ENCODE measurements around the gene NR5A1. TPM values are rescaled to one million over a fixed set of nuclear protein-coding genes. Genes with fewer than 3 reads are reported as not detected.

The NR5A1 gene
- total RNA-seq, 2 experiments from 2014 or later, result not detected

GRCh38 chr9:124454296-124454695 lies 52.9 kb downstream of the NR5A1 start:
- Mint-ChIP-seq H3K27ac (no peak overlapping the region), H3K9me3 (no peaks in the 10 kb centered on the region), H3K27me3 (peaks cover 28% of the 10 kb centered on the region), H3K4me1 (no peaks in the 10 kb centered on the region), H3K4me3 (no peak overlapping the region), H3K36me3 (ENCODE audit: low read depth) (no peaks in the 10 kb centered on the region)
- POLR2A ChIA-PET, result interaction anchor here (0.6 kb wide), 1 partner anchor 1109 kb away, joined by 3 read pairs; no protein-coding TSS in a partner anchor
- no peak for DNase-seq
- CTCF ChIA-PET, result interaction anchor here (0.8 to 1.2 kb wide), 2 partner anchors 9 to 13 kb away, joined by 3 read pairs; no protein-coding TSS in a partner anchor

- DNase-seq, result no peak
- Mint-ChIP-seq H3K27me3 (peaks cover 30% of the 10 kb centered on the region), H3K4me1 (no peaks in the 10 kb centered on the region), H3K36me3 (ENCODE audit: low read depth) (no peaks in the 10 kb centered on the region), H3K27ac (no peak overlapping the region), H3K9me3 (no peaks in the 10 kb centered on the region), H3K4me3 (no peak overlapping the region)
- CTCF ChIA-PET, result interaction anchor here (0.8 kb wide), 1 partner anchor 9 kb away, joined by 3 read pairs; no protein-coding TSS in a partner anchor
- POLR2A ChIA-PET, result interaction anchor here (0.6 kb wide), 1 partner anchor 1109 kb away, joined by 3 read pairs; no protein-coding TSS in a partner anchor
Observed at GRCh38 chr9:124453586-124454191, 53.5 kb downstream of the NR5A1 start.

- CTCF ChIA-PET, result no interaction called here
- DNase-seq, result no peak
Observed at GRCh38 chr9:124452841-124453585, 54.2 kb downstream of the NR5A1 start.

GRCh38 chr9:124452326-124452725 lies 54.9 kb downstream of the NR5A1 start:
- no peaks in the 10 kb centered on the region for H3K4me1 Mint-ChIP-seq
- H3K27me3 Mint-ChIP-seq, result peaks cover 32% of the 10 kb centered on the region
- no peak for DNase-seq
- no peak overlapping the region for H3K4me3 Mint-ChIP-seq
- ChIA-PET CTCF (interaction anchor here (0.6 kb wide), 1 partner anchor 164 kb away, joined by 6 read pairs; no protein-coding TSS in a partner anchor), POLR2A (no interaction called here)
- no peaks in the 10 kb centered on the region for H3K9me3 Mint-ChIP-seq
- H3K27ac Mint-ChIP-seq, result no peak overlapping the region
- no peaks in the 10 kb centered on the region for H3K36me3 Mint-ChIP-seq (ENCODE audit: low read depth)

More at GRCh38 chr9:124452841-124453585, 54.2 kb downstream of the NR5A1 start:
- no peaks in the 10 kb centered on the region for H3K36me3 Mint-ChIP-seq (ENCODE audit: low read depth)
- H3K4me1 Mint-ChIP-seq, result no peaks in the 10 kb centered on the region
- H3K27me3 Mint-ChIP-seq, result peaks cover 32% of the 10 kb centered on the region
- no peak overlapping the region for H3K27ac Mint-ChIP-seq
- H3K4me3 Mint-ChIP-seq, result no peak overlapping the region
- H3K9me3 Mint-ChIP-seq, result no peaks in the 10 kb centered on the region
- POLR2A ChIA-PET, result no interaction called here

- peaks cover 32% of the 10 kb centered on the region for H3K27me3 Mint-ChIP-seq
- DNase-seq, result no peak
- no peaks in the 10 kb centered on the region for H3K9me3 Mint-ChIP-seq
- no peaks in the 10 kb centered on the region for H3K4me1 Mint-ChIP-seq
- no peak overlapping the region for H3K4me3 Mint-ChIP-seq
- H3K36me3 Mint-ChIP-seq (ENCODE audit: low read depth), result no peaks in the 10 kb centered on the region
- CTCF ChIA-PET, result no interaction called here
- no peak overlapping the region for H3K27ac Mint-ChIP-seq
- POLR2A ChIA-PET, result interaction anchor here (0.7 kb wide), 1 partner anchor 36 kb away, joined by 4 read pairs; the partner anchor contains the start of gene PSMB7
Observed at GRCh38 chr9:124450931-124451661, 56.1 kb downstream of the NR5A1 start.

GRCh38 chr9:124450241-124450924 lies 56.8 kb downstream of the NR5A1 start, which contains the start of gene ADGRD2:
Gene ADGRD2, plus strand, starts transcription at chr9:124450451. Its CDS starts 1,216 bp downstream, at chr9:124451667.
- DNase-seq, result no peak
- Mint-ChIP-seq H3K27me3 (peaks cover 32% of the 10 kb centered on the region), H3K4me1 (no peaks in the 10 kb centered on the region), H3K27ac (no peak within 1 kb of the TSS), H3K4me3 (no peak within 1 kb of the TSS), H3K36me3 (ENCODE audit: low read depth) (no peaks in the 10 kb centered on the region), H3K9me3 (no peaks in the 10 kb centered on the region)
- CTCF ChIA-PET, result no interaction called here
- POLR2A ChIA-PET, result no interaction called here

GRCh38 chr9:124449381-124450151 lies 57.6 kb downstream of the NR5A1 start:
- CTCF ChIA-PET, result no interaction called here
- Mint-ChIP-seq H3K36me3 (ENCODE audit: low read depth) (no peaks in the 10 kb centered on the region), H3K27ac (no peak overlapping the region), H3K27me3 (peaks cover 31% of the 10 kb centered on the region), H3K4me1 (no peaks in the 10 kb centered on the region), H3K9me3 (no peaks in the 10 kb centered on the region), H3K4me3 (no peak overlapping the region)
- POLR2A ChIA-PET, result no interaction called here
- DNase-seq, result no peak

GRCh38 chr9:124448019-124448418 lies 59.2 kb downstream of the NR5A1 start:
- POLR2A ChIA-PET, result no interaction called here
- no peaks in the 10 kb centered on the region for H3K4me1 Mint-ChIP-seq

GRCh38 chr9:124447297-124447661 lies 59.9 kb downstream of the NR5A1 start:
- H3K9me3 Mint-ChIP-seq, result no peaks in the 10 kb centered on the region
- CTCF ChIA-PET, result no interaction called here

More at GRCh38 chr9:124448019-124448418, 59.2 kb downstream of the NR5A1 start:
- no peaks in the 10 kb centered on the region for H3K9me3 Mint-ChIP-seq
- CTCF ChIA-PET, result no interaction called here
- peaks cover 34% of the 10 kb centered on the region for H3K27me3 Mint-ChIP-seq
- H3K27ac Mint-ChIP-seq, result no peak overlapping the region
- H3K4me3 Mint-ChIP-seq, result no peak overlapping the region
- no peak for DNase-seq
- H3K36me3 Mint-ChIP-seq (ENCODE audit: low read depth), result no peaks in the 10 kb centered on the region

GRCh38 chr9:124444166-124444565 lies 63.0 kb downstream of the NR5A1 start:
- no peak overlapping the region for H3K4me3 Mint-ChIP-seq
- H3K27me3 Mint-ChIP-seq, result peaks cover 30% of the 10 kb centered on the region
- POLR2A ChIA-PET, result no interaction called here
- no peak overlapping the region for H3K27ac Mint-ChIP-seq
- no peaks in the 10 kb centered on the region for H3K36me3 Mint-ChIP-seq (ENCODE audit: low read depth)
- CTCF ChIA-PET, result interaction anchor here (0.6 kb wide), 1 partner anchor 568 kb away, joined by 4 read pairs; no protein-coding TSS in a partner anchor
- H3K4me1 Mint-ChIP-seq, result no peaks in the 10 kb centered on the region
- no peak for DNase-seq
- no peaks in the 10 kb centered on the region for H3K9me3 Mint-ChIP-seq

More at GRCh38 chr9:124447297-124447661, 59.9 kb downstream of the NR5A1 start:
- no peak for DNase-seq
- POLR2A ChIA-PET, result no interaction called here
- no peak overlapping the region for H3K4me3 Mint-ChIP-seq
- H3K27ac Mint-ChIP-seq, result no peak overlapping the region
- peaks cover 37% of the 10 kb centered on the region for H3K27me3 Mint-ChIP-seq
- H3K36me3 Mint-ChIP-seq (ENCODE audit: low read depth), result no peaks in the 10 kb centered on the region
- H3K4me1 Mint-ChIP-seq, result no peaks in the 10 kb centered on the region

- H3K9me3 Mint-ChIP-seq, result no peaks in the 10 kb centered on the region
- no peak overlapping the region for H3K27ac Mint-ChIP-seq
- H3K4me3 Mint-ChIP-seq, result no peak overlapping the region
- peaks cover 29% of the 10 kb centered on the region for H3K27me3 Mint-ChIP-seq
- H3K36me3 Mint-ChIP-seq (ENCODE audit: low read depth), result no peaks in the 10 kb centered on the region
- no peak for DNase-seq
- H3K4me1 Mint-ChIP-seq, result no peaks in the 10 kb centered on the region
- CTCF ChIA-PET, result interaction anchor here (0.6 kb wide), 2 partner anchors 123 to 569 kb away, joined by 3 to 4 read pairs; no protein-coding TSS in a partner anchor
- POLR2A ChIA-PET, result no interaction called here
Observed at GRCh38 chr9:124443625-124444024, 63.6 kb downstream of the NR5A1 start.

- ChIA-PET CTCF (interaction anchor here (0.6 kb wide), 1 partner anchor 123 kb away, joined by 3 read pairs; no protein-coding TSS in a partner anchor), POLR2A (no interaction called here)
- Mint-ChIP-seq H3K4me1 (no peaks in the 10 kb centered on the region), H3K36me3 (ENCODE audit: low read depth) (no peaks in the 10 kb centered on the region), H3K4me3 (no peak overlapping the region), H3K27ac (no peak overlapping the region), H3K27me3 (peaks cover 28% of the 10 kb centered on the region), H3K9me3 (no peaks in the 10 kb centered on the region)
- DNase-seq, result no peak
Observed at GRCh38 chr9:124442826-124443225, 64.4 kb downstream of the NR5A1 start.
